Natural killer cell treated with Interleukin-12 subunit alpha and Interleukin-12 subunit beta and Interleukin-15 and Interleukin-18, amount 100 ng/mL, for 72 hours (primary cell): Measurements from ENCODE around the gene ODAD2. TPM values are rescaled to one million over a fixed set of nuclear protein-coding genes. Genes with fewer than 3 reads are reported as not detected.
A peak's percentile ranks its signal among the peaks of the same experiment; 100 is the strongest.

ENCODE experiments used
- ATAC-seq, 2 donors: fragments of 150-1000 bp; cut with Tn5 transposase in 1 of 2; sonication (Bioruptor Pico), chemical (Tn5 transposase) in 1 of 2; 2 replicates each; pipeline ENCODE4 v1.10.0; 2021
- DNase-seq: peaks from one replicate; pipeline ENCODE4 v3.0.0; 2022; ENCODE audit warnings: low spot score
- H3K27ac Mint-ChIP-seq, 2 donors: 1 replicate in 1 of 2; 2 replicates in 1 of 2; pipeline ENCODE4 v1.8.0; 2022; ENCODE audit warnings: mixed read lengths in 2 of 2, mild to moderate bottlenecking in 1 of 2, moderate library complexity in 1 of 2
- H3K27me3 Mint-ChIP-seq, 2 donors: 1 replicate in 1 of 2; 2 replicates in 1 of 2; pipeline ENCODE4 v1.8.0; 2022; ENCODE audit warnings: mixed read lengths in 2 of 2
- H3K36me3 Mint-ChIP-seq: one replicate; pipeline ENCODE4 v1.8.0; 2022; ENCODE audit warnings: mixed read lengths
- H3K4me1 Mint-ChIP-seq, 2 donors: 1 replicate in 1 of 2; 2 replicates in 1 of 2; pipeline ENCODE4 v1.8.0; 2022; ENCODE audit warnings: low read depth in 2 of 2, mixed read lengths in 2 of 2, mild to moderate bottlenecking in 1 of 2
- H3K4me3 Mint-ChIP-seq: one replicate; pipeline ENCODE4 v1.8.0; 2022; ENCODE audit warnings: mixed read lengths
- H3K9me3 Mint-ChIP-seq: 2 replicates; pipeline ENCODE4 v1.8.0; 2022; ENCODE audit warnings: mixed read lengths
- total RNA-seq, 2 donors: library from RNA; stranded (reverse); gene quantifications; one replicate each; pipeline ENCODE4 v1.2.3, GENCODE V29; 2022

The ODAD2 gene
- total RNA-seq, 2 donors from 2014 or later: not detected

GRCh38 chr10:27805180-27805579 lies 193.7 kb downstream of the ODAD2 start:
- H3K4me1 Mint-ChIP-seq: no peaks in the 10 kb centered on the region
- DNase-seq: no peak
- H3K27me3 Mint-ChIP-seq: peaks cover 29 to 46% of the 10 kb centered on the region in 2 donors
- no peak overlapping the region for H3K4me3 Mint-ChIP-seq
- H3K9me3 Mint-ChIP-seq: no peaks in the 10 kb centered on the region
- H3K27ac Mint-ChIP-seq: no peak overlapping the region
- peak in 1 of 2 donors; percentile 43 for ATAC-seq
- no peaks in the 10 kb centered on the region for H3K36me3 Mint-ChIP-seq

- no peaks in the 10 kb centered on the region for H3K9me3 Mint-ChIP-seq
- H3K36me3 Mint-ChIP-seq: no peaks in the 10 kb centered on the region
- no peaks in the 10 kb centered on the region for H3K4me1 Mint-ChIP-seq
- H3K27ac Mint-ChIP-seq: no peak overlapping the region
- no peak for ATAC-seq
- no peak overlapping the region for H3K4me3 Mint-ChIP-seq
- DNase-seq: no peak
- peaks cover 34 to 55% of the 10 kb centered on the region in 2 donors for H3K27me3 Mint-ChIP-seq
These were observed 194.7 kb downstream of the ODAD2 start for GRCh38 chr10:27804136-27804535.

GRCh38 chr10:27801171-27801785 lies 197.6 kb downstream of the ODAD2 start:
- H3K4me3 Mint-ChIP-seq: no peak overlapping the region
- H3K27ac Mint-ChIP-seq: no peak overlapping the region
- no peaks in the 10 kb centered on the region for H3K4me1 Mint-ChIP-seq
- H3K27me3 Mint-ChIP-seq: peaks cover 31 to 66% of the 10 kb centered on the region in 2 donors
- no peaks in the 10 kb centered on the region for H3K36me3 Mint-ChIP-seq
- ATAC-seq (no peak), DNase-seq (no peak)
- no peaks in the 10 kb centered on the region for H3K9me3 Mint-ChIP-seq

GRCh38 chr10:27799046-27799445 lies 199.8 kb downstream of the ODAD2 start:
- no peak overlapping the region for H3K27ac Mint-ChIP-seq

GRCh38 chr10:27794157-27794556 lies 204.7 kb downstream of the ODAD2 start:
- no peak for DNase-seq
- Mint-ChIP-seq H3K36me3 (no peaks in the 10 kb centered on the region), H3K9me3 (no peaks in the 10 kb centered on the region), H3K27ac (no peak overlapping the region), H3K27me3 (peaks cover 17 to 58% of the 10 kb centered on the region in 2 donors), H3K4me3 (no peak overlapping the region), H3K4me1 (no peaks in the 10 kb centered on the region)
- ATAC-seq: no peak

More at GRCh38 chr10:27799046-27799445, 199.8 kb downstream of the ODAD2 start:
- Mint-ChIP-seq H3K27me3 (peaks cover 24 to 55% of the 10 kb centered on the region in 2 donors), H3K4me3 (no peak overlapping the region), H3K9me3 (no peaks in the 10 kb centered on the region), H3K4me1 (no peaks in the 10 kb centered on the region), H3K36me3 (no peaks in the 10 kb centered on the region)
- DNase-seq (no peak), ATAC-seq (no peak)

- ATAC-seq: no peak
- Mint-ChIP-seq H3K4me1 (no peaks in the 10 kb centered on the region), H3K27ac (no peak overlapping the region)
These were observed 206.7 kb downstream of the ODAD2 start for GRCh38 chr10:27792216-27792615.

GRCh38 chr10:27784272-27784671 lies 214.6 kb downstream of the ODAD2 start:
- no peaks in the 10 kb centered on the region for H3K9me3 Mint-ChIP-seq
- H3K27ac Mint-ChIP-seq: no peak overlapping the region
- peaks cover 19 to 43% of the 10 kb centered on the region in 2 donors for H3K27me3 Mint-ChIP-seq
- H3K36me3 Mint-ChIP-seq: peaks cover 7% of the 10 kb centered on the region
- DNase-seq: no peak
- no peak overlapping the region for H3K4me3 Mint-ChIP-seq
- no peak for ATAC-seq
- no peaks in the 10 kb centered on the region for H3K4me1 Mint-ChIP-seq

More at GRCh38 chr10:27792216-27792615, 206.7 kb downstream of the ODAD2 start:
- Mint-ChIP-seq H3K27me3 (peaks cover 18 to 56% of the 10 kb centered on the region in 2 donors), H3K36me3 (no peaks in the 10 kb centered on the region), H3K4me3 (no peak overlapping the region), H3K9me3 (no peaks in the 10 kb centered on the region)
- DNase-seq: no peak

GRCh38 chr10:27783660-27784059 lies 215.2 kb downstream of the ODAD2 start:
- no peak for DNase-seq
- H3K4me3 Mint-ChIP-seq: no peak overlapping the region
- no peaks in the 10 kb centered on the region for H3K4me1 Mint-ChIP-seq
- H3K27ac Mint-ChIP-seq: no peak overlapping the region
- ATAC-seq: peak in 1 of 2 donors; percentile 46
- H3K36me3 Mint-ChIP-seq: peaks cover 7% of the 10 kb centered on the region
- H3K27me3 Mint-ChIP-seq: peaks cover 19 to 38% of the 10 kb centered on the region in 2 donors
- H3K9me3 Mint-ChIP-seq: no peaks in the 10 kb centered on the region

GRCh38 chr10:27779462-27780015 lies 219.3 kb downstream of the ODAD2 start:
- Mint-ChIP-seq H3K4me1 (no peaks in the 10 kb centered on the region), H3K27ac (no peak overlapping the region), H3K4me3 (no peak overlapping the region), H3K9me3 (no peaks in the 10 kb centered on the region), H3K36me3 (peaks cover 7% of the 10 kb centered on the region), H3K27me3 (peaks cover 25 to 44% of the 10 kb centered on the region in 2 donors)
- DNase-seq (no peak), ATAC-seq (no peak)

- Mint-ChIP-seq H3K9me3 (no peaks in the 10 kb centered on the region), H3K36me3 (no peaks in the 10 kb centered on the region), H3K4me1 (peaks cover 4 to 9% of the 10 kb centered on the region in 2 donors), H3K27ac (no peak overlapping the region), H3K4me3 (no peak overlapping the region), H3K27me3 (peaks cover 45 to 59% of the 10 kb centered on the region in 2 donors)
- ATAC-seq (no peak), DNase-seq (no peak)
These were observed 224.0 kb downstream of the ODAD2 start for GRCh38 chr10:27774831-27775230.

GRCh38 chr10:27771231-27771630 lies 227.6 kb downstream of the ODAD2 start:
- Mint-ChIP-seq H3K4me3 (no peak overlapping the region), H3K27ac (no peak overlapping the region), H3K36me3 (no peaks in the 10 kb centered on the region), H3K4me1 (peaks cover 4 to 9% of the 10 kb centered on the region in 2 donors), H3K9me3 (no peaks in the 10 kb centered on the region), H3K27me3 (peaks cover 46 to 67% of the 10 kb centered on the region in 2 donors)
- peak; percentile 74 to 91 for ATAC-seq
- no peak for DNase-seq

- no peaks in the 10 kb centered on the region for H3K36me3 Mint-ChIP-seq
- DNase-seq: no peak
These were observed 228.7 kb downstream of the ODAD2 start for GRCh38 chr10:27770181-27770580.

More at GRCh38 chr10:27770181-27770580, 228.7 kb downstream of the ODAD2 start:
- H3K9me3 Mint-ChIP-seq: no peaks in the 10 kb centered on the region
- H3K4me3 Mint-ChIP-seq: no peak overlapping the region
- no peak for ATAC-seq
- no peak overlapping the region for H3K27ac Mint-ChIP-seq
- H3K4me1 Mint-ChIP-seq: peaks cover 4 to 9% of the 10 kb centered on the region in 2 donors
- H3K27me3 Mint-ChIP-seq: peaks cover 46 to 65% of the 10 kb centered on the region in 2 donors
